ENCODE results near the gene JPH2.

Gene JPH2

GRCh38 chr20:44136579-44137265, 50.3 kb downstream of the JPH2 start:
- no peak for TF ChIP-seq GATA3 (IDR thresholded peaks at IDR 0.05; ENCODE audit: low read depth, low read length)
- no peak for TF ChIP-seq GATA2 (IDR thresholded peaks at IDR 0.05; ENCODE audit: low read depth, low read length)

GRCh38 chr20:44135417-44136204, 51.4 kb downstream of the JPH2 start:
- TF ChIP-seq GATA3 (IDR thresholded peaks at IDR 0.05; ENCODE audit: low read depth, low read length), result no peak
- TF ChIP-seq GATA2 (IDR thresholded peaks at IDR 0.05; ENCODE audit: low read depth, low read length), result no peak

- TF ChIP-seq GATA3 (IDR thresholded peaks at IDR 0.05; ENCODE audit: low read depth, low read length) (no peak), GATA2 (IDR thresholded peaks at IDR 0.05; ENCODE audit: low read depth, low read length) (no peak)
Observed at GRCh38 chr20:44135012-44135412, 52.0 kb downstream of the JPH2 start.

- TF ChIP-seq GATA3 (IDR thresholded peaks at IDR 0.05; ENCODE audit: low read depth, low read length) (no peak), GATA2 (IDR thresholded peaks at IDR 0.05; ENCODE audit: low read depth, low read length) (no peak)
Observed at GRCh38 chr20:44133424-44133823, 53.6 kb downstream of the JPH2 start.

- no peak for TF ChIP-seq GATA2 (IDR thresholded peaks at IDR 0.05; ENCODE audit: low read depth, low read length)
- no peak for TF ChIP-seq GATA3 (IDR thresholded peaks at IDR 0.05; ENCODE audit: low read depth, low read length)
Observed at GRCh38 chr20:44131704-44132103, 55.3 kb downstream of the JPH2 start.

GRCh38 chr20:44129911-44130718, 56.9 kb downstream of the JPH2 start:
- TF ChIP-seq GATA2 (IDR thresholded peaks at IDR 0.05; ENCODE audit: low read depth, low read length), result no peak
- TF ChIP-seq GATA3 (IDR thresholded peaks at IDR 0.05; ENCODE audit: low read depth, low read length), result no peak

- TF ChIP-seq GATA3 (IDR thresholded peaks at IDR 0.05; ENCODE audit: low read depth, low read length) (no peak), GATA2 (IDR thresholded peaks at IDR 0.05; ENCODE audit: low read depth, low read length) (no peak)
Observed at GRCh38 chr20:44126445-44126844, 60.5 kb downstream of the JPH2 start.

GRCh38 chr20:44125332-44126127, 61.5 kb downstream of the JPH2 start:
- TF ChIP-seq GATA2 (IDR thresholded peaks at IDR 0.05; ENCODE audit: low read depth, low read length), result no peak
- no peak for TF ChIP-seq GATA3 (IDR thresholded peaks at IDR 0.05; ENCODE audit: low read depth, low read length)

- TF ChIP-seq GATA2 (IDR thresholded peaks at IDR 0.05; ENCODE audit: low read depth, low read length) (no peak), GATA3 (IDR thresholded peaks at IDR 0.05; ENCODE audit: low read depth, low read length) (no peak)
Observed at GRCh38 chr20:44123874-44124535, 63.0 kb downstream of the JPH2 start.

GRCh38 chr20:44123251-44123650, 63.7 kb downstream of the JPH2 start:
- no peak for TF ChIP-seq GATA3 (IDR thresholded peaks at IDR 0.05; ENCODE audit: low read depth, low read length)
- no peak for TF ChIP-seq GATA2 (IDR thresholded peaks at IDR 0.05; ENCODE audit: low read depth, low read length)

GRCh38 chr20:44120676-44121425, 66.1 kb downstream of the JPH2 start:
- TF ChIP-seq GATA2 (IDR thresholded peaks at IDR 0.05; ENCODE audit: low read depth, low read length) (no peak), GATA3 (IDR thresholded peaks at IDR 0.05; ENCODE audit: low read depth, low read length) (no peak)

GRCh38 chr20:44118185-44119033, 68.6 kb downstream of the JPH2 start:
- TF ChIP-seq GATA3 (IDR thresholded peaks at IDR 0.05; ENCODE audit: low read depth, low read length), result no peak
- no peak for TF ChIP-seq GATA2 (IDR thresholded peaks at IDR 0.05; ENCODE audit: low read depth, low read length)
